Keratinocyte (primary cell): ENCODE results near the gene CDCP2. TPM values are rescaled to one million over a fixed set of nuclear protein-coding genes. Genes with fewer than 3 reads are reported as not detected.

Experiments
- DNase-seq: peaks from one replicate; pipeline ENCODE4 v3.0.0-alpha.2; 2011; ENCODE audit warnings: low read depth, missing footprints, low spot score
- FAIRE-seq: peaks from 2 replicates; lab custom pipeline; 2011; peaks lifted over from hg19 to GRCh38; lab: Jason Lieb, UNC
- H2AFZ ChIP-seq: 2 replicates; pipeline ENCODE4 v1.6.0; 2012; ENCODE audit warnings: low read length, control low read depth, inconsistent platforms; ENCODE audit not compliant: control insufficient read depth
- H3K27ac ChIP-seq: 2 replicates; pipeline ENCODE4 v1.5.1; 2011; ENCODE audit warnings: low read length; ENCODE audit not compliant: control insufficient read depth, insufficient read depth
- H3K27me3 ChIP-seq: 3 replicates; pipeline ENCODE4 v1.6.0; 2011; ENCODE audit warnings: low read length; ENCODE audit not compliant: control insufficient read depth, insufficient read depth; ENCODE audit errors: extremely low read depth
- H3K36me3 ChIP-seq, 2 experiments: 2 replicates in 1 of 2; 3 replicates in 1 of 2; pipeline ENCODE4 v1.5.1; 2011; ENCODE audit warnings: low read length in 2 of 2, mild to moderate bottlenecking in 1 of 2; ENCODE audit not compliant: control insufficient read depth in 2 of 2, insufficient read depth in 2 of 2; ENCODE audit errors: extremely low read depth in 1 of 2
- H3K4me1 ChIP-seq: 3 replicates; pipeline ENCODE4 v1.5.1; 2011; ENCODE audit warnings: low read length; ENCODE audit not compliant: control insufficient read depth, insufficient read depth; ENCODE audit errors: extremely low read depth
- H3K4me2 ChIP-seq: 3 replicates; pipeline ENCODE4 v1.6.0; 2011; ENCODE audit warnings: low read depth, low read length; ENCODE audit not compliant: control insufficient read depth, insufficient read depth; ENCODE audit errors: extremely low read depth
- H3K4me3 ChIP-seq, 3 experiments: fragments of 200-600 bp in 1 of 3; sonication (generic) in 1 of 3; 2 replicates in 2 of 3; 3 replicates in 1 of 3; pipeline ENCODE4 v1.5.1; 2011 to 2016; ENCODE audit warnings: low read length in 3 of 3, mild to moderate bottlenecking in 3 of 3, control low read depth in 2 of 3, inconsistent platforms in 1 of 3, low read depth in 1 of 3, mixed read lengths in 1 of 3, mixed run types in 1 of 3, moderate library complexity in 1 of 3; ENCODE audit not compliant: control insufficient read depth in 2 of 3, insufficient read depth in 2 of 3; ENCODE audit errors: extremely low read depth in 1 of 3
- H3K79me2 ChIP-seq: 2 replicates; pipeline ENCODE4 v1.6.0; 2012; ENCODE audit warnings: low read length; ENCODE audit not compliant: control insufficient read depth, insufficient read depth
- H3K9ac ChIP-seq: 3 replicates; pipeline ENCODE4 v1.6.0; 2011; ENCODE audit warnings: low read length; ENCODE audit not compliant: control insufficient read depth, insufficient read depth; ENCODE audit errors: extremely low read depth
- H3K9me1 ChIP-seq: 3 replicates; pipeline ENCODE4 v1.6.0; 2011; ENCODE audit warnings: low read length; ENCODE audit not compliant: control insufficient read depth, insufficient read depth; ENCODE audit errors: extremely low read depth
- H3K9me3 ChIP-seq: 2 replicates; pipeline ENCODE4 v1.5.1; 2012; ENCODE audit warnings: low read depth, low read length; ENCODE audit not compliant: control insufficient read depth
- H4K20me1 ChIP-seq: 3 replicates; pipeline ENCODE4 v1.6.0; 2011; ENCODE audit warnings: low read length; ENCODE audit not compliant: control insufficient read depth, insufficient read depth; ENCODE audit errors: extremely low read depth
- EZH2 ChIP-seq: IDR thresholded peaks from one replicate; pipeline ENCODE4 v1.6.1; 2012; ENCODE audit warnings: inconsistent platforms, mild to moderate bottlenecking, low read length, moderate library complexity
- dilution Hi-C: fragments of 300-500 bp; cut with MboI; formaldehyde crosslinking; loops from one replicate; pipeline ENCODE4 v1.7.0; 2020; ENCODE audit warnings: low sequenced_read_pairs; ENCODE audit not compliant: extremely low pct_ligation_motif_present
- polyA plus RNA-seq, 5 experiments: library from polyadenylated mRNA; depleted of rRNA in 3 of 5; stranded (reverse) in 3 of 5; stranded (forward) in 1 of 5; unstranded in 1 of 5; fragments of >200 nt; gene quantifications; 1 replicate in 1 of 5; 2 replicates in 3 of 5; 3 replicates in 1 of 5; pipeline versions ENCODE4 v1.2.1 to v1.2.3, GENCODE V29; 2011 to 2012; ENCODE audit warnings: missing spikeins in 2 of 5, low read depth in 1 of 5, low replicate concordance in 1 of 5
- TF ChIP-seq, protein P1 (sequence below), 3 experiments: IDR thresholded peaks in 1 of 3; conservative IDR thresholded peaks in 1 of 3; optimal IDR thresholded peaks in 1 of 3; 2 replicates in 2 of 3; 3 replicates in 1 of 3; pipeline versions ENCODE3 to v1.5.1; 2011; ENCODE audit warnings: low read length in 3 of 3, mild to moderate bottlenecking in 3 of 3, moderate library complexity in 2 of 3, control low read depth in 1 of 3, inconsistent platforms in 1 of 3; ENCODE audit not compliant: insufficient read depth in 2 of 3; ENCODE audit errors: extremely low read depth in 1 of 3

Gene CDCP2
- polyA plus RNA-seq, 1 donor (not counting 4 experiments of a cell fraction or from before 2014, with no cell fraction given) = not detected

DNA sequence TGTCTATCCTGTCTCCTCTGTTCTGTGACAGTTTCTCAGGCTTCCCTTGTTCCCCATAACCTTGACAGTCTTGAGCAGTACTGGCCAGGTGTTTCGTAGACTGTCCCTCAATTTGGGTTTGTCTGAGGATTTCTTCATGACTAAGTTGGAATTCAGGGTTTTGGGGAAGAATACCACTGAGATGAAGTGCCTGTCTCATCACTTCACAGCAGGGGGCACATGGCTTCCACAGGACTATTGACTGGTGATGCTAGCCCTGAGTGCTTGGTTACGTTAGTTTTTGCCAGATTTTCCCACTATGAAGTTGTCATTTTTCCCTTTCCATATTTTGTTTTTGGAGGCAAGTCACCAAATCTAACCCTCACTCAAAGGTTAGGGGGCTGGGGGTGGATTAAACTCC lies 45.7 kb downstream of the CDCP2 start:
- H3K9me3 ChIP-seq = no peaks in the 10 kb centered on the region
- no peak overlapping the region for H3K9ac ChIP-seq
- H3K36me3 ChIP-seq = peaks cover 0 to 2% of the 10 kb centered on the region in 2 experiments
- no peak overlapping the region for H3K4me3 ChIP-seq
- H3K79me2 ChIP-seq = no peaks in the 10 kb centered on the region
- no peak overlapping the region for H3K27ac ChIP-seq
- DNase-seq = no peak
- no peak overlapping the region for H2AFZ ChIP-seq
- no peak for TF ChIP-seq EZH2
- TF ChIP-seq, protein P1, sequence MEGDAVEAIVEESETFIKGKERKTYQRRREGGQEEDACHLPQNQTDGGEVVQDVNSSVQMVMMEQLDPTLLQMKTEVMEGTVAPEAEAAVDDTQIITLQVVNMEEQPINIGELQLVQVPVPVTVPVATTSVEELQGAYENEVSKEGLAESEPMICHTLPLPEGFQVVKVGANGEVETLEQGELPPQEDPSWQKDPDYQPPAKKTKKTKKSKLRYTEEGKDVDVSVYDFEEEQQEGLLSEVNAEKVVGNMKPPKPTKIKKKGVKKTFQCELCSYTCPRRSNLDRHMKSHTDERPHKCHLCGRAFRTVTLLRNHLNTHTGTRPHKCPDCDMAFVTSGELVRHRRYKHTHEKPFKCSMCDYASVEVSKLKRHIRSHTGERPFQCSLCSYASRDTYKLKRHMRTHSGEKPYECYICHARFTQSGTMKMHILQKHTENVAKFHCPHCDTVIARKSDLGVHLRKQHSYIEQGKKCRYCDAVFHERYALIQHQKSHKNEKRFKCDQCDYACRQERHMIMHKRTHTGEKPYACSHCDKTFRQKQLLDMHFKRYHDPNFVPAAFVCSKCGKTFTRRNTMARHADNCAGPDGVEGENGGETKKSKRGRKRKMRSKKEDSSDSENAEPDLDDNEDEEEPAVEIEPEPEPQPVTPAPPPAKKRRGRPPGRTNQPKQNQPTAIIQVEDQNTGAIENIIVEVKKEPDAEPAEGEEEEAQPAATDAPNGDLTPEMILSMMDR (optimal IDR thresholded peaks at IDR 0.05 in 1 of 3, IDR thresholded peaks at IDR 0.05 in 1 of 3, conservative IDR thresholded peaks at IDR 0.05 in 1 of 3; ENCODE audit: extremely low read depth in 1 of 3, insufficient read depth in 2 of 3, low read length in 3 of 3) = peak; percentile 15 to 60 (median 36)
- no peaks in the 10 kb centered on the region for H3K4me1 ChIP-seq
- FAIRE-seq = peak; percentile 13
- no peaks in the 10 kb centered on the region for H4K20me1 ChIP-seq
- H3K4me2 ChIP-seq = no peak overlapping the region
- H3K27me3 ChIP-seq = no peaks in the 10 kb centered on the region
- H3K9me1 ChIP-seq = no peaks in the 10 kb centered on the region
- dilution Hi-C loops = no loop called here

DNA sequence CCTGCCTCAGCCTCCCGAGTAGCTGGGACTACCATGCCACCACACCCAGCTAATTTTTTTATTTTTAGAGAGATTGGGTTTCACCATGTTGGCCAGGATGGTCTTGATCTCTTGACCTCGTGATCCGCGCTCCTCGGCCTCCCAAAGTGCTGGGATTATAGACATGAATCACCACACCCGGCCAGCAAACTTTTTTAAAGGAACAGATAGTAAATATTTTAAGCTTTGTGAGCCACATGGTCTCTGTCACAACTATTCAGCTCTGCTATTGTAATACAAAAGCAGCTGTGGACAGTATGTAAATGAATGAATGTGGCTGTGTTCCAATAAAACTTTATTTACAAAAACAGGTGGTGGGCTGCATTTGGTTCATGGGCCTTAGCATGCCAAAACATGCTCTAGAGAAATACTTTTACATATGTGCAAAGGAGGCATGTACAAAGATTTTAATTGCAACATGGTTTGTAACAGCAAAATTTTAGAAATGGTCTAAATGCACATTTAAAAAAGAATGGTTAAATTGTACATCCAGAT lies 47.0 kb downstream of the CDCP2 start:
- no peak for TF ChIP-seq EZH2
- TF ChIP-seq, protein P1 (optimal IDR thresholded peaks at IDR 0.05 in 1 of 3, IDR thresholded peaks at IDR 0.05 in 1 of 3, conservative IDR thresholded peaks at IDR 0.05 in 1 of 3; ENCODE audit: extremely low read depth in 1 of 3, insufficient read depth in 2 of 3, low read length in 3 of 3) = no peak
- H3K9ac ChIP-seq = no peak overlapping the region
- no peaks in the 10 kb centered on the region for H3K27me3 ChIP-seq
- H3K27ac ChIP-seq = no peak overlapping the region
- no peaks in the 10 kb centered on the region for H3K9me1 ChIP-seq
- no peak overlapping the region for H2AFZ ChIP-seq
- H4K20me1 ChIP-seq = no peaks in the 10 kb centered on the region
- H3K79me2 ChIP-seq = no peaks in the 10 kb centered on the region
- no peaks in the 10 kb centered on the region for H3K9me3 ChIP-seq
- H3K4me2 ChIP-seq = no peak overlapping the region
- no peak for FAIRE-seq
- H3K4me1 ChIP-seq = no peaks in the 10 kb centered on the region
- no peak overlapping the region for H3K4me3 ChIP-seq
- dilution Hi-C loops = no loop called here
- H3K36me3 ChIP-seq = peaks cover 0 to 2% of the 10 kb centered on the region in 2 experiments
- DNase-seq = no peak
